Suprapubic skin (tissue), 4 donors: Measurements from ENCODE around the gene ADISSP.

Experiments used
- EP300 ChIP-seq: sonication (generic); formaldehyde crosslinking; IDR thresholded peaks from one replicate; pipeline ENCODE4 v1.6.1; 2017; ENCODE audit warnings: antibody characterized with exemption
- POLR2A ChIP-seq, 2 donors: fragments of 450-650 bp; IDR thresholded peaks; one replicate each; pipeline ENCODE4 v1.6.1; 2017; ENCODE audit warnings: antibody characterized with exemption in 2 of 2, mild to moderate bottlenecking in 2 of 2, moderate library complexity in 2 of 2
- POLR2AphosphoS5 ChIP-seq, 3 donors: sonication (generic); formaldehyde crosslinking; IDR thresholded peaks; one replicate each; pipeline ENCODE4 v1.6.1; 2017; ENCODE audit warnings: antibody characterized with exemption in 3 of 3
- TF ChIP-seq, protein P1 (sequence below), 2 donors: fragments of 200-600 bp in 1 of 2; fragments of 450-650 bp in 1 of 2; sonication (generic) in 1 of 2; IDR thresholded peaks; one replicate each; pipeline ENCODE4 v1.5.1; 2016 to 2019; ENCODE audit warnings: antibody characterized with exemption in 2 of 2, mild to moderate bottlenecking in 1 of 2, moderate library complexity in 1 of 2

DNA sequence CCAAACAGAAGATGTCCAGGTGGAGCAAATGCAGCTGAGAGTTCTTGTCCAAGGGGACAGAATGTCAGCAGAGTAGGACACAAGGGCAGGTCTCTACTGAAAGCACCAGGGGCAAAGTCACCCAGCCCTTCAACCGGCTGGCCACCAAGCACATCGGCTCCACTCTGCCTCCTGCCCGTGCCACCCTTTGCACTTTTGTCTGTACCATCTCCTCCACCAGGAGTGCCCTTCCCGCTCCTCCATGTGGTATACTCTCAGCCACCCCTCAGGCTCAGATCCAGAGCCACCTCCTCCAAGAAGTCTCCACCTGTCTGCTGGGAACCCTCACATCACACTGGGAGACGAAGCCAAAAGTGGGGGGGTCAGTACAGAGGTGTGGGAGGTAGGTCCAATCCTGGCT is 39.2 kb downstream of the ADISSP start:
- TF ChIP-seq, protein P1, sequence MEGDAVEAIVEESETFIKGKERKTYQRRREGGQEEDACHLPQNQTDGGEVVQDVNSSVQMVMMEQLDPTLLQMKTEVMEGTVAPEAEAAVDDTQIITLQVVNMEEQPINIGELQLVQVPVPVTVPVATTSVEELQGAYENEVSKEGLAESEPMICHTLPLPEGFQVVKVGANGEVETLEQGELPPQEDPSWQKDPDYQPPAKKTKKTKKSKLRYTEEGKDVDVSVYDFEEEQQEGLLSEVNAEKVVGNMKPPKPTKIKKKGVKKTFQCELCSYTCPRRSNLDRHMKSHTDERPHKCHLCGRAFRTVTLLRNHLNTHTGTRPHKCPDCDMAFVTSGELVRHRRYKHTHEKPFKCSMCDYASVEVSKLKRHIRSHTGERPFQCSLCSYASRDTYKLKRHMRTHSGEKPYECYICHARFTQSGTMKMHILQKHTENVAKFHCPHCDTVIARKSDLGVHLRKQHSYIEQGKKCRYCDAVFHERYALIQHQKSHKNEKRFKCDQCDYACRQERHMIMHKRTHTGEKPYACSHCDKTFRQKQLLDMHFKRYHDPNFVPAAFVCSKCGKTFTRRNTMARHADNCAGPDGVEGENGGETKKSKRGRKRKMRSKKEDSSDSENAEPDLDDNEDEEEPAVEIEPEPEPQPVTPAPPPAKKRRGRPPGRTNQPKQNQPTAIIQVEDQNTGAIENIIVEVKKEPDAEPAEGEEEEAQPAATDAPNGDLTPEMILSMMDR (IDR thresholded peaks at IDR 0.05) = no peak
- no peak for TF ChIP-seq POLR2A (IDR thresholded peaks at IDR 0.05)
- no peak for TF ChIP-seq EP300
- TF ChIP-seq POLR2AphosphoS5 (IDR thresholded peaks at IDR 0.05) = no peak
